Gastrocnemius medialis (tissue), 4 donors: ENCODE measurements around the gene PIGQ.

Experiments
- POLR2A ChIP-seq, 2 donors: fragments of 450-650 bp; IDR thresholded peaks; one replicate each; pipeline ENCODE4 v1.6.1; 2017; ENCODE audit warnings: antibody characterized with exemption in 2 of 2, mild to moderate bottlenecking in 2 of 2, moderate library complexity in 2 of 2
- TF ChIP-seq, protein P1 (sequence below), 5 experiments: fragments of 450-650 bp in 3 of 5; fragments of 200-600 bp in 2 of 5; sonication (generic) in 2 of 5; IDR thresholded peaks in 4 of 5; conservative IDR thresholded peaks in 1 of 5; 1 replicate in 4 of 5; 2 replicates in 1 of 5; pipeline ENCODE4 v1.5.1; 2016 to 2019; ENCODE audit warnings: antibody characterized with exemption in 5 of 5, mild to moderate bottlenecking in 3 of 5, moderate library complexity in 3 of 5

DNA sequence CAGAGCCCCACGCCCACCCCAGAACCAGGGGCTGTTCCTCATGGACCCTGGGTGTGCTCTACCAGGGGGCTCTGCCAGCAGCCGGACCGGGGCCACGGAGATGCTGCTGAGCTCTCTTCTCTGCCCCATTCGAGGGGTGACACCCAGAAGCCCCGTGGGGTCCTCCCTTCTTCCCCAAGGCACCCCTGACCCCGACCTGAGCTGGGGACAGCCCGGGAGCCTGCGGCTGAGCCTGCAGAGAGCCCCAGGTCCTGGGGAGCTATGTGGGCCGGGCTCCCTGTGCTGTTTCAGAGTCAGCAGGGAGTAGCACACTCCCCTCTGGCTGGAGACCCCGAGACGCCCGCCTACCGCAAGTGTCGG is 10.8 kb upstream of the PIGQ start:
- TF ChIP-seq POLR2A (IDR thresholded peaks at IDR 0.05), result no peak
- TF ChIP-seq, protein P1, sequence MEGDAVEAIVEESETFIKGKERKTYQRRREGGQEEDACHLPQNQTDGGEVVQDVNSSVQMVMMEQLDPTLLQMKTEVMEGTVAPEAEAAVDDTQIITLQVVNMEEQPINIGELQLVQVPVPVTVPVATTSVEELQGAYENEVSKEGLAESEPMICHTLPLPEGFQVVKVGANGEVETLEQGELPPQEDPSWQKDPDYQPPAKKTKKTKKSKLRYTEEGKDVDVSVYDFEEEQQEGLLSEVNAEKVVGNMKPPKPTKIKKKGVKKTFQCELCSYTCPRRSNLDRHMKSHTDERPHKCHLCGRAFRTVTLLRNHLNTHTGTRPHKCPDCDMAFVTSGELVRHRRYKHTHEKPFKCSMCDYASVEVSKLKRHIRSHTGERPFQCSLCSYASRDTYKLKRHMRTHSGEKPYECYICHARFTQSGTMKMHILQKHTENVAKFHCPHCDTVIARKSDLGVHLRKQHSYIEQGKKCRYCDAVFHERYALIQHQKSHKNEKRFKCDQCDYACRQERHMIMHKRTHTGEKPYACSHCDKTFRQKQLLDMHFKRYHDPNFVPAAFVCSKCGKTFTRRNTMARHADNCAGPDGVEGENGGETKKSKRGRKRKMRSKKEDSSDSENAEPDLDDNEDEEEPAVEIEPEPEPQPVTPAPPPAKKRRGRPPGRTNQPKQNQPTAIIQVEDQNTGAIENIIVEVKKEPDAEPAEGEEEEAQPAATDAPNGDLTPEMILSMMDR (IDR thresholded peaks at IDR 0.05 in 4 of 5, conservative IDR thresholded peaks at IDR 0.05 in 1 of 5), result no peak
